GM18951 (cell line): Measurements from ENCODE around the gene SRL.

Experiments
- POLR2A ChIP-seq: IDR thresholded peaks from 4 replicates; pipeline ENCODE4 v1.6.1; 2011; ENCODE audit warnings: mild to moderate bottlenecking; ENCODE audit not compliant: insufficient read length, insufficient read depth; ENCODE audit errors: extremely low read depth
- in situ Hi-C: fragments of 300-500 bp; cut with MboI; formaldehyde crosslinking; loops from one replicate; pipeline ENCODE4 v1.12.0; 2022; ENCODE audit warnings: low sequenced_read_pairs, mixed read lengths, inconsistent platforms; ENCODE audit not compliant: unreplicated experiment

The SRL gene

DNA sequence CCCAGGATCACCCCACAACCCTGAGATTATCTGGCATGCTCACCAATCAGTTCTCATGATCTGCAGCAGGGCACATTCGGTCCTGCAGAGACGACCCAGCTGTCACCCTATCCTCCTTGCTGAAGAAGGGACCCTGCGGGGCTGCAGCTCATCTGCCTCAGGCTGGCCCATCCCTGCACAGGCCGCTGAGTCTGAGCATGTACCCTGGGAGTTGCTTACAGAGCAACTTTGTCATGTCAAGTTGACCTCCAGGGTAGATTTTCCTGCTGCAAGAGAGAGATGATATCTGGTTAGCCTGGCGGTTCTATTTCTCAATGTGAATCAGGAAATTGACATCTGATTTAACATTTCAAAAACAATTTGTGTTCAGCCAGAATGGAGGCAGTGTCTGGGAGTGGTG is 89.6 kb downstream of the SRL start:
- no peak for TF ChIP-seq POLR2A
- in situ Hi-C loops = no loop called here

DNA sequence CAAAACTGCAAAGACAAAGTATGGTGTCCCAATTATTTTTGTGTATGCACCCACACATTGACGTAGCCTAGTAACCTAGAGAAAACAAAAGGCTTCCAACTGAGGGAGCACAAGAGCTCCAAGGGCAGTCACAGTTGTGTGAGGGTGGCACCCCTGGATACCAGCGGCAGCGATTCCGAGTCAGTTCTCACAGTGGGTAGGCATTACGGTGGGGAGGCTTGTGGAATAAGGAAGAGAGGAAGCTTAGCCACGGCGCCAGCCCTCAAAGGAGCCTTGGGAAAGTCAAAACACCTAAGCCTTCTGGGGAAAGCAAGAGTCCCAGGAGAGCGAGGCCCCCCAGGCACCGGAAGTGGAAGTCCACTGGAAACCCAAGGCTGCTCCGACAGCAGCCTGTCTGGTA is 94.6 kb downstream of the SRL start:
- no peak for TF ChIP-seq POLR2A
- in situ Hi-C loops = no loop called here

DNA sequence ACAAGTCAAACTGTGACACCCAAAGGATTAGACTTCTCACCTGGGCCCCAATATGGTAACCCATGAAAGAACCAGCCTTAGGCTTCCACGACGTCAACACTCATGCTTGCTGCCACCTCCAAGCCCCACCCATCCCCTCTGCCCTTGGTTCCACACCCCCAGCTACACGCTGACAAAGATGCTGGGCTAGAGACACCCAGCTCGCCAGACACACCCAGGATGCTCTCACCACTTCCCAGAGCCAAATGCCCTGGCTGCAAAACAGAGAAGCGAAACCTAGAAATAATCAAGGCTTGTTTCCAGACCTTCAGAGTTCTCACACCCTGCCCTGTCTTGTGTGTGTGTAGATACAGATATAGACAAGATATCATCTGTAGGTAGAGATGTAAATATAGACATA is 99.6 kb downstream of the SRL start:
- in situ Hi-C loops = no loop called here
- TF ChIP-seq POLR2A = no peak

DNA sequence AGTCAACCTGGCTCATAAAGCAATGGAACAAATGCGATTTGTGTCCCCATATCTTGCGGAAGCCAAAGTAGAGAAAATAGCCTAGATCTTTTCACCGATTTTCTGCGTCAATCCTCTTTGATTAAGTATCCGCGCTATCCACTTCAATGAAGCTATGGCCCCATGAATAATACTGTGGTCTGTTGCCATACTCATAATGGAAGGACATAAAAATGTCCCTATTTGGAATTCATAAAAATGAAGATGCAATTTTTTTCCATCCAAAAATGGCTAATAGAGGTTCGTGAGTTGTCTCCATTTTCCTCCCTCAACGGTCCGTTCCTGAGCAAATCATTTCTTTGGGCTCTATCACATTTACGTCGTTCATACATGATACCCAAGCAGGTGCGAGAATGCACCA is 100.3 kb downstream of the SRL start:
- in situ Hi-C loops = no loop called here
- TF ChIP-seq POLR2A = no peak

DNA sequence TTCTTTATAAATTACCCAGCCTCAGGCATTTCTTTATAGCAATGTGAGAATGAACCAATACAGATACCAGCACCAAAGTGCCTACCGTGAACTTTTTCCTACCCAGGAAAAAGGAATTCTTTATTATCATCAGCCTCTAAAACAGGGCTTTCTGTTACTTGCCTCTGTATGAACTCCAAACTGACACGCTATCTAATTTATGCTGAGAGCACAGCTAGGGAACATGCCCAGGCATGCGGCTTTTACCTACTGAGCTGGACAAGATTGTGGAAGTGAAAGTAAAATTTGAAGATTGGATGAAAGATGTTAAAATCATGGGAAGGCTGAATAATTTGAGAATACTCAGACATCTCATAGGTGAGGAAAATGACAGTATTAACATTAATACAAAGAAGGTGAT is 101.2 kb downstream of the SRL start:
- in situ Hi-C loops = no loop called here
- TF ChIP-seq POLR2A = no peak

DNA sequence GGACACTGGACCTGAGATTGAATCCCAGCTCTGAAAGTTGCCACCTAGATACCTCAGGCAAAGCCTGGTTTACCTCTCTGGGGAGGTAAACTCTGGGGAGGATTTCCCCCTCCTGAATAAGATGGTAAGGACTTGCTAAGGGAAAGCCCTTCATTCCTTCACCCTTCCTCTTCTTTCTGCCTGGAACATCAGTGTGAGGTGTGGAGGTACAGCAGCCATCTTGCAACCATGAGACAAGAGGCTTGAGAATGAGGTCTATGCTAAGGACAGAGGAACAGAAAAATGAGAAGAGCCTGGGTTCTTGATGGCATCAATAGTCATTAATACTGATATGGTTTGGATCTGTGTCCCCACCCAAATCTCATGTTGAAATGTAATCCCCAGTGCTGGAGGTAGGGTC is 101.9 kb downstream of the SRL start:
- in situ Hi-C loops = no loop called here
- TF ChIP-seq POLR2A = no peak
